ENCODE measurements around the gene MARCHF10. TPM values are rescaled to one million over a fixed set of nuclear protein-coding genes. Genes with fewer than 3 reads are reported as not detected.
A peak's percentile ranks its signal among the peaks of the same experiment; 100 is the strongest.
"Not testable (repeated sequence)": the region's sequence is repeated elsewhere in the genome, so short reads cannot be mapped to it uniquely, and the experiment has no call there.

Gene MARCHF10
- total and polyA plus RNA-seq, 8 donors = 0.52 to 3.6 (median 1.8) TPM

DNA sequence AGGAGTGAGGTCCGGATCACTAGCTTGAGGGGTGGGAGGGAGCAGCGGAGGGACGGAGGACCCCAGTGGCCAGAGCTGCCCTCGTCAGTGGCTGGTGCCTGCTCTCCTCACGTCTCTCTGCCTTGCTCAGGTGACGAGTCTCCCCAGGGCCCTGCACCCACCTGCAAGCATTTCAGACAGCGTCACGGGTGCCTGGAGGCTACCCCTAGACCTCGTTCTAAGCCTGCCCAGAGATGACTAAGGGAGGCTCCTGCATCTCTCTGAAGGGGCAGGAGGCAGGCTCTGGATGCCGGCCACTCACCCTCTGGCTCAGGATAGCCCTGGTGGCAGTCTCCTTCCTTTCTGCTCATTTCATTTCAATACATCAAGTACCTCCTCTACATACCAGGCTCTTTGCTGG, 111.9 kb downstream of the MARCHF10 start:
- H3K4me1 ChIP-seq = peaks cover 0 to 10% of the 10 kb centered on the region in 2 donors
- no peak overlapping the region for H3K4me3 ChIP-seq
- no peaks in the 10 kb centered on the region for H3K27me3 ChIP-seq
- H3K36me3 ChIP-seq = no peaks in the 10 kb centered on the region
- no peak overlapping the region for H3K27ac ChIP-seq
- H3K9me3 ChIP-seq = no peaks in the 10 kb centered on the region
- ATAC-seq = no peak
- TF ChIP-seq, protein P1, sequence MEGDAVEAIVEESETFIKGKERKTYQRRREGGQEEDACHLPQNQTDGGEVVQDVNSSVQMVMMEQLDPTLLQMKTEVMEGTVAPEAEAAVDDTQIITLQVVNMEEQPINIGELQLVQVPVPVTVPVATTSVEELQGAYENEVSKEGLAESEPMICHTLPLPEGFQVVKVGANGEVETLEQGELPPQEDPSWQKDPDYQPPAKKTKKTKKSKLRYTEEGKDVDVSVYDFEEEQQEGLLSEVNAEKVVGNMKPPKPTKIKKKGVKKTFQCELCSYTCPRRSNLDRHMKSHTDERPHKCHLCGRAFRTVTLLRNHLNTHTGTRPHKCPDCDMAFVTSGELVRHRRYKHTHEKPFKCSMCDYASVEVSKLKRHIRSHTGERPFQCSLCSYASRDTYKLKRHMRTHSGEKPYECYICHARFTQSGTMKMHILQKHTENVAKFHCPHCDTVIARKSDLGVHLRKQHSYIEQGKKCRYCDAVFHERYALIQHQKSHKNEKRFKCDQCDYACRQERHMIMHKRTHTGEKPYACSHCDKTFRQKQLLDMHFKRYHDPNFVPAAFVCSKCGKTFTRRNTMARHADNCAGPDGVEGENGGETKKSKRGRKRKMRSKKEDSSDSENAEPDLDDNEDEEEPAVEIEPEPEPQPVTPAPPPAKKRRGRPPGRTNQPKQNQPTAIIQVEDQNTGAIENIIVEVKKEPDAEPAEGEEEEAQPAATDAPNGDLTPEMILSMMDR (IDR thresholded peaks at IDR 0.05) = no peak
- no peak for DNase-seq
- intact Hi-C loops (cut with DNase I) = loop anchor here in 1 of 2 donors (10.0 kb wide), 1 partner anchor 709 kb away; no protein-coding TSS in a partner anchor

DNA sequence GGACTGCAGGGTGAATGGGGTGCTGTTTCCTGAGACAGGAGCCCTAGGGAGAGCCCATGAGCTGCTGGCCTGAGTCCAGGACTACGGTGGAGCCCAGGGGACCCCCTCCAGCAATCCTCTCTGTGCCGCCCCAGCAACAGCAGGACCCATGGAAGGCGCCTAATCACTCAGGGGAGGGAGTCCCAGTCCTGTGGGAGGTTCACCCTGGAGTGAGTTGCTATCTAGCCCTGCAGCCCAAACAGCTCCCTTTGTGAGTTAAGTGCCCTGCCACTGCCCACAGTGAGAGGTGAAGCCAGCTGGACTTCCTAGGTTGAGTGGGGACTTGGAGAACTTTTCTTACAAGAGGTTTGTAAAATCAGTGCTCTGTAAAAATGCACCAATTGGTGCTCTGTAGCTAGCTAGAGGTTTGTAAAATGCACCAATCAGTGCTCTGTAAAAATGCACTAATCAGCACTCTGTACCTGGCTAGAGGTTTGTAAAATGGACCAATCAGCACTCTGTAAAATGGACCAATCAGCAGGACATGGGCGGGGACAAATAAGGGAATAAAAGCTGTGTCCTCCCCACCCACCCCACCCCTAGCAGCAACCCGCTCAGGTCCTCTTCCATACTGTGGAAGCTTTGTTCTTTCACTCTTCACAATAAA, 112.9 kb downstream of the MARCHF10 start:
- intact Hi-C loops (cut with DNase I) = loop anchor here in 1 of 2 donors (10.0 kb wide), 1 partner anchor 710 kb away; no protein-coding TSS in a partner anchor
- not testable (repeated sequence) for H3K27ac ChIP-seq, H3K27me3 ChIP-seq, H3K9me3 ChIP-seq, ATAC-seq, H3K4me1 ChIP-seq, H3K36me3 ChIP-seq, DNase-seq, H3K4me3 ChIP-seq

DNA sequence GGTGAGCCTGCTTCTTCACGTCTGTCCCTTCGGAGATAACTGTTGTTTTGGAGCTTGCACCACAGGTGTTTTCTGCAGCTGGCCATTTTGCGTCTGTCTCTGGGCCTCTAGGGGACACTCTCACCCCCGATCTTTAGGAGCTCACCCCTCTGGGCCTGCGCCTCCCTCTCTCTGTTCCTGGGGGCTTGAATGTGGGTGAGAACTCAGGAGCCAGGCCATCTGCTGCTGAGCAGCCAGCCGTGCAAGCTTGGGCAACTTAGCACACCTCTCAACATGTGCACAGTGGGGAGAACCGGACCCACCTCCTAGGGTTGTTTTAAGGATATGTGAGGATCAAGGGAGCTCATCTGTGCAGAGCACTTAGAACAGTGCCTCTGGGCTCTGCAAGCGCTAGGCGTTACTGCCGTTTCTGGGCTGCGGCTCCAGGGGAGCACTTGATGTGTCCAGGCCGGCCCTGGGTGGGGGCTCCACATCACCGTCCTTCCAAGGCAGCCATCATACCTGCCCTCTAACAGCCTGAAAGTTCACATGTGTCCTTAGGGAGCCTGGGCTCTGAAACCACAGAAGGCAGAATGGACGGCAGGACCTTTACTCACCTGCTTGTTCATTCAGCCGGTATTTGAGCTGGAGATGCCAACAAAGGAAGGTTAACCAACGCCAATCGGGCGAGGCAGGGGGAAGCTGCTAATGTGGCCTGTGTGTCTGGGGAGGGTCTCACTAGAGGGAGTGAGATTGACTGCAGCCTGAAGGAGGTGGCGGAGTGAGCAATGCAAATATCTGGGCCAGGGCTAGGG, 114.3 kb downstream of the MARCHF10 start:
- no peaks in the 10 kb centered on the region for H3K9me3 ChIP-seq
- H3K27ac ChIP-seq = no peak overlapping the region
- intact Hi-C loops (cut with DNase I) = loop anchor here in 1 of 2 donors (10.0 kb wide), 1 partner anchor 711 kb away; no protein-coding TSS in a partner anchor
- DNase-seq (no peak), ATAC-seq (no peak)
- H3K4me1 ChIP-seq = peaks cover 0 to 10% of the 10 kb centered on the region in 2 donors
- H3K27me3 ChIP-seq = no peaks in the 10 kb centered on the region
- H3K4me3 ChIP-seq = no peak overlapping the region
- TF ChIP-seq, protein P1 (IDR thresholded peaks at IDR 0.05) = no peak
- H3K36me3 ChIP-seq = peaks cover 0 to 3% of the 10 kb centered on the region in 2 donors

DNA sequence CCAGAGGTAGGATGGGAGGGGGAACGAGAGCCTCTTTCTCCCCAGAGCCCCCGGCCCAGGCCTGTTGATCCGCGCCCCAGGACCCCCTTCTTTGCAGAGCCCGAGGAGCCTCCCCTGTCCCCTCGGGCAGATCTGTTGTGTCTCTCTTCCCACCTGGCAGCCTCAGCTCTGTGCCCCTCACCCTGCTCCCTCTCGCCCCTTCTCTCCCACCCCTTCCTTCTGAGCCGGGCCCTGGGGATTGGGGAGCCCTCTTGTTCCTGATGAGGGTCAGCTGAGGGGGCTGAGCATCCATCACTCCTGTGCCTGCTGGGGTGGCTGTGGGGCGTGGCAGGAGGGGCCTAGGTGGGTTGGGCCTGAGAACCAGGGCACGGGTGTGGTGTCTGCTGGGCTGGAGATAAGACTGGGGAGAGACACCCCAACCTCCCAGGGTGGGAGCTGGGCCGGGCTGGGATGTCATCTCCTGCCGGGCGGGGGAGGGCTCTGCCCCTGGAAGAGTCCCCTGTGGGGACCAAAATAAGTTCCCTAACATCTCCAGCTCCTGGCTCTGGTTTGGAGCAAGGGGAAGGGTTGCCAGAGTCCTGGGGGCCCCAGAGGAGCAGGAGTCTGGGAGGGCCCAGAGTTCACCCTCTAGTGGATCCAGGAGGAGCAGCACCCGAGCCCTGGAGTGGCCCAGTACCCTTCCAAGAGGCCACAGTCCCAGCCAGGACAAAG, 115.2 kb downstream of the MARCHF10 start:
- DNase-seq (peak in 1 of 4 donors; percentile 65), ATAC-seq (peak; percentile 39)
- peaks cover 0 to 10% of the 10 kb centered on the region in 2 donors for H3K4me1 ChIP-seq
- peaks cover 0 to 10% of the 10 kb centered on the region in 2 donors for H3K36me3 ChIP-seq
- intact Hi-C loops (cut with DNase I) = loop anchor here in 1 of 2 donors (10.0 kb wide), 1 partner anchor 712 kb away; no protein-coding TSS in a partner anchor
- no peak overlapping the region for H3K27ac ChIP-seq
- H3K9me3 ChIP-seq = no peaks in the 10 kb centered on the region
- no peaks in the 10 kb centered on the region for H3K27me3 ChIP-seq
- H3K4me3 ChIP-seq = no peak overlapping the region
- TF ChIP-seq, protein P1 (IDR thresholded peaks at IDR 0.05) = peak in 1 of 2 donors; percentile 24

DNA sequence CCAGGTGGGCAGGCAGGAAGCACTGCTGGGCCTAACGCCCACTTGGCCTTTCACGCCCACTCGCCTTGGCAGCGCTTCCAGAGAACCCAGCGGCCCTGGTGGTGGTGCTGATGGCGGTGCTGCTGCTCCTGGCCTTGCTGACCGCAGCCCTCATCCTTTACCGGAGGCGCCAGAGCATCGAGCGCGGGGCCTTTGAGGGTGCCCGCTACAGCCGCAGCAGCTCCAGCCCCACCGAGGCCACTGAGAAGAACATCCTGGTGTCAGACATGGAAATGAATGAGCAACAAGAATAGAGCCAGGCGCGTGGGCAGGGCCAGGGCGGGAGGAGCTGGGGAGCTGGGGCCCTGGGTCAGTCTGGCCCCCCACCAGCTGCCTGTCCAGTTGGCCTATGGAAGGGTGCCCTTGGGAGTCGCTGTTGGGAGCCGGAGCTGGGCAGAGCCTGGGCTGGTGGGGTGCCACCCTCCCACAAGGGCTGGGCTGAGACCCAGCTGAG, 115.9 kb downstream of the MARCHF10 start:
- Histone ChIP-seq H3K27ac (no peak overlapping the region), H3K27me3 (no peaks in the 10 kb centered on the region), H3K36me3 (peaks cover 0 to 10% of the 10 kb centered on the region in 2 donors), H3K4me3 (no peak overlapping the region), H3K4me1 (peaks cover 0 to 10% of the 10 kb centered on the region in 2 donors), H3K9me3 (no peaks in the 10 kb centered on the region)
- DNase-seq (peak in 1 of 4 donors; percentile 65), ATAC-seq (no peak)
- intact Hi-C loops (cut with DNase I) = loop anchor here in 1 of 2 donors (10.0 kb wide), 1 partner anchor 713 kb away; no protein-coding TSS in a partner anchor
- TF ChIP-seq, protein P1 (IDR thresholded peaks at IDR 0.05) = no peak

DNA sequence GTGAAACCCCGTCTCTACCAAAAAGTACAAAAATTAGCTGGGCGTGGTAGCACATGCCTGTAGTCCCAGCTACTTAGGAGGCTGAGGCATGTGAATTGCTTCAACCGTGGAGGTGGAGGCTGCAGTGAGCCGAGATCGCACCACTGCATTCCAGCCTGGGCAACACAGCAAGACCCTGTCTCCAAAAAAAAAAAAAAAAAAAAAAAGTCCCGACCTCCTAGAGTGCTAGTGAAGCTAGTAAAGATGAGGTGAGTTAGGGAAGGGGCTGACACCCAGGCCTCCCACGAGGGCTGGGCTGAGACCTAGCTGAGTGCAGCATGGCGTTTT, 116.6 kb downstream of the MARCHF10 start:
- H3K9me3 ChIP-seq, H3K27ac ChIP-seq: not testable (repeated sequence)
- intact Hi-C loops (cut with DNase I) = loop anchor here in 1 of 2 donors (10.0 kb wide), 1 partner anchor 713 kb away; no protein-coding TSS in a partner anchor

More for the DNA sequence above, 116.6 kb downstream of the MARCHF10 start:
- not testable (repeated sequence) for H3K4me3 ChIP-seq, ATAC-seq, H3K27me3 ChIP-seq, H3K4me1 ChIP-seq
- peak in 1 of 4 donors; percentile 13 for DNase-seq
- peaks cover 0 to 10% of the 10 kb centered on the region in 2 donors for H3K36me3 ChIP-seq
